ENCODE measurements around the gene FMO2.

The FMO2 gene

GRCh38 chr1:171160211-171160610 is 24.9 kb upstream of the FMO2 start:
- Mint-ChIP-seq H3K27me3 (no peaks in the 10 kb centered on the region), H3K4me3 (no peak overlapping the region), H3K27ac (no peak overlapping the region), H3K36me3 (ENCODE audit: low read depth) (no peaks in the 10 kb centered on the region), H3K4me1 (ENCODE audit: low read depth) (no peaks in the 10 kb centered on the region), H3K9me3 (no peaks in the 10 kb centered on the region)

- no peaks in the 10 kb centered on the region for H3K9me3 Mint-ChIP-seq
- H3K4me3 Mint-ChIP-seq: no peak overlapping the region
- no peaks in the 10 kb centered on the region for H3K36me3 Mint-ChIP-seq (ENCODE audit: low read depth)
- H3K4me1 Mint-ChIP-seq (ENCODE audit: low read depth): no peaks in the 10 kb centered on the region
- H3K27me3 Mint-ChIP-seq: no peaks in the 10 kb centered on the region
- no peak overlapping the region for H3K27ac Mint-ChIP-seq
Observed at GRCh38 chr1:171160639-171161354, 24.3 kb upstream of the FMO2 start.

- H3K27me3 Mint-ChIP-seq: no peaks in the 10 kb centered on the region
- H3K27ac Mint-ChIP-seq: no peak overlapping the region
- no peaks in the 10 kb centered on the region for H3K36me3 Mint-ChIP-seq (ENCODE audit: low read depth)
Observed at GRCh38 chr1:171161431-171161830, 23.7 kb upstream of the FMO2 start.

GRCh38 chr1:171166361-171166760 is 18.7 kb upstream of the FMO2 start:
- H3K4me3 Mint-ChIP-seq: no peak overlapping the region
- no peaks in the 10 kb centered on the region for H3K36me3 Mint-ChIP-seq (ENCODE audit: low read depth)
- no peak overlapping the region for H3K27ac Mint-ChIP-seq
- peaks cover 3% of the 10 kb centered on the region for H3K9me3 Mint-ChIP-seq
- H3K27me3 Mint-ChIP-seq: peaks cover 25% of the 10 kb centered on the region
- H3K4me1 Mint-ChIP-seq (ENCODE audit: low read depth): no peaks in the 10 kb centered on the region

More at GRCh38 chr1:171161431-171161830, 23.7 kb upstream of the FMO2 start:
- Mint-ChIP-seq H3K4me3 (no peak overlapping the region), H3K4me1 (ENCODE audit: low read depth) (no peaks in the 10 kb centered on the region), H3K9me3 (no peaks in the 10 kb centered on the region)

GRCh38 chr1:171167785-171168184 is 17.3 kb upstream of the FMO2 start:
- Mint-ChIP-seq H3K27ac (no peak overlapping the region), H3K27me3 (peaks cover 25% of the 10 kb centered on the region), H3K9me3 (peaks cover 3% of the 10 kb centered on the region), H3K4me3 (no peak overlapping the region), H3K4me1 (ENCODE audit: low read depth) (no peaks in the 10 kb centered on the region), H3K36me3 (ENCODE audit: low read depth) (no peaks in the 10 kb centered on the region)

GRCh38 chr1:171172471-171172870 is 12.6 kb upstream of the FMO2 start:
- H3K4me1 Mint-ChIP-seq (ENCODE audit: low read depth): no peaks in the 10 kb centered on the region
- no peak overlapping the region for H3K4me3 Mint-ChIP-seq
- peaks cover 48% of the 10 kb centered on the region for H3K27me3 Mint-ChIP-seq
- peaks cover 3% of the 10 kb centered on the region for H3K9me3 Mint-ChIP-seq
- no peak overlapping the region for H3K27ac Mint-ChIP-seq
- H3K36me3 Mint-ChIP-seq (ENCODE audit: low read depth): no peaks in the 10 kb centered on the region

GRCh38 chr1:171173069-171173468 is 12.0 kb upstream of the FMO2 start:
- no peaks in the 10 kb centered on the region for H3K36me3 Mint-ChIP-seq (ENCODE audit: low read depth)
- H3K9me3 Mint-ChIP-seq: peaks cover 3% of the 10 kb centered on the region
- H3K27me3 Mint-ChIP-seq: peaks cover 48% of the 10 kb centered on the region
- H3K4me3 Mint-ChIP-seq: no peak overlapping the region
- H3K4me1 Mint-ChIP-seq (ENCODE audit: low read depth): no peaks in the 10 kb centered on the region
- no peak overlapping the region for H3K27ac Mint-ChIP-seq

GRCh38 chr1:171174560-171175294 is 10.4 kb upstream of the FMO2 start:
- Mint-ChIP-seq H3K4me3 (no peak overlapping the region), H3K27me3 (peaks cover 35% of the 10 kb centered on the region), H3K4me1 (ENCODE audit: low read depth) (no peaks in the 10 kb centered on the region)

GRCh38 chr1:171177261-171177660 is 7.8 kb upstream of the FMO2 start:
- Mint-ChIP-seq H3K36me3 (ENCODE audit: low read depth) (no peaks in the 10 kb centered on the region), H3K9me3 (no peaks in the 10 kb centered on the region), H3K27me3 (peaks cover 26% of the 10 kb centered on the region), H3K4me1 (ENCODE audit: low read depth) (no peaks in the 10 kb centered on the region), H3K4me3 (no peak overlapping the region), H3K27ac (no peak overlapping the region)

More at GRCh38 chr1:171174560-171175294, 10.4 kb upstream of the FMO2 start:
- Mint-ChIP-seq H3K36me3 (ENCODE audit: low read depth) (no peaks in the 10 kb centered on the region), H3K9me3 (no peaks in the 10 kb centered on the region), H3K27ac (no peak overlapping the region)

- no peak overlapping the region for H3K4me3 Mint-ChIP-seq
- no peak overlapping the region for H3K27ac Mint-ChIP-seq
- peaks cover 22% of the 10 kb centered on the region for H3K27me3 Mint-ChIP-seq
- no peaks in the 10 kb centered on the region for H3K36me3 Mint-ChIP-seq (ENCODE audit: low read depth)
- no peaks in the 10 kb centered on the region for H3K9me3 Mint-ChIP-seq
- no peaks in the 10 kb centered on the region for H3K4me1 Mint-ChIP-seq (ENCODE audit: low read depth)
Observed at GRCh38 chr1:171179318-171180227, 5.5 kb upstream of the FMO2 start.

- Mint-ChIP-seq H3K9me3 (no peaks in the 10 kb centered on the region), H3K4me3 (no peak overlapping the region), H3K27ac (no peak overlapping the region), H3K27me3 (peaks cover 20% of the 10 kb centered on the region), H3K4me1 (ENCODE audit: low read depth) (no peaks in the 10 kb centered on the region), H3K36me3 (ENCODE audit: low read depth) (no peaks in the 10 kb centered on the region)
Observed at GRCh38 chr1:171180670-171181069, 4.4 kb upstream of the FMO2 start.

- no peaks in the 10 kb centered on the region for H3K36me3 Mint-ChIP-seq (ENCODE audit: low read depth)
- H3K4me3 Mint-ChIP-seq: no peak overlapping the region
- no peaks in the 10 kb centered on the region for H3K9me3 Mint-ChIP-seq
- no peak overlapping the region for H3K27ac Mint-ChIP-seq
- no peaks in the 10 kb centered on the region for H3K4me1 Mint-ChIP-seq (ENCODE audit: low read depth)
- H3K27me3 Mint-ChIP-seq: peaks cover 12% of the 10 kb centered on the region
Observed at GRCh38 chr1:171188388-171189266, 3.5 kb downstream of the FMO2 start.

- no peaks in the 10 kb centered on the region for H3K4me1 Mint-ChIP-seq (ENCODE audit: low read depth)
- H3K9me3 Mint-ChIP-seq: no peaks in the 10 kb centered on the region
- H3K4me3 Mint-ChIP-seq: no peak overlapping the region
- H3K36me3 Mint-ChIP-seq (ENCODE audit: low read depth): no peaks in the 10 kb centered on the region
- no peak overlapping the region for H3K27ac Mint-ChIP-seq
- peaks cover 7% of the 10 kb centered on the region for H3K27me3 Mint-ChIP-seq
Observed at GRCh38 chr1:171191992-171192391, 6.9 kb downstream of the FMO2 start.

- H3K27ac Mint-ChIP-seq: no peak overlapping the region
- H3K9me3 Mint-ChIP-seq: no peaks in the 10 kb centered on the region
- no peaks in the 10 kb centered on the region for H3K36me3 Mint-ChIP-seq (ENCODE audit: low read depth)
- no peaks in the 10 kb centered on the region for H3K4me1 Mint-ChIP-seq (ENCODE audit: low read depth)
- peaks cover 3% of the 10 kb centered on the region for H3K27me3 Mint-ChIP-seq
- H3K4me3 Mint-ChIP-seq: no peak overlapping the region
Observed at GRCh38 chr1:171195767-171196166, 10.7 kb downstream of the FMO2 start.
